Duodenal mucosa (tissue), 2 donors: ENCODE results near the gene HNRNPA1.
"Not testable (repeated sequence)": the region's sequence is repeated elsewhere in the genome, so short reads cannot be mapped to it uniquely, and the experiment has no call there.

Experiments
- H3K27ac ChIP-seq: one replicate; pipeline ENCODE4 v1.7.0; 2013; ENCODE audit warnings: low read depth, low read length
- H3K27me3 ChIP-seq, 2 donors: one replicate each; pipeline ENCODE4 v1.7.0; 2013; ENCODE audit warnings: low read length in 2 of 2, control low read depth in 1 of 2; ENCODE audit not compliant: insufficient read depth in 2 of 2, control insufficient read depth in 1 of 2
- H3K36me3 ChIP-seq, 2 donors: one replicate each; pipeline ENCODE4 v1.7.0; 2013; ENCODE audit warnings: low read length in 2 of 2, control low read depth in 1 of 2; ENCODE audit not compliant: insufficient read depth in 2 of 2, control insufficient read depth in 1 of 2
- H3K4me1 ChIP-seq, 2 donors: one replicate each; pipeline ENCODE4 v1.7.0; 2013; ENCODE audit warnings: low read length in 2 of 2, control low read depth in 1 of 2; ENCODE audit not compliant: insufficient read depth in 2 of 2, control insufficient read depth in 1 of 2
- H3K4me3 ChIP-seq, 2 donors: one replicate each; pipeline ENCODE4 v1.7.0; 2013; ENCODE audit warnings: low read length in 2 of 2, low read depth in 1 of 2
- H3K9ac ChIP-seq, 2 donors: one replicate each; pipeline ENCODE4 v1.7.0; 2013; ENCODE audit warnings: low read length in 2 of 2, low read depth in 1 of 2
- H3K9me3 ChIP-seq, 2 donors: one replicate each; pipeline ENCODE4 v1.7.0; 2013; ENCODE audit warnings: low read length in 2 of 2, control low read depth in 1 of 2; ENCODE audit not compliant: control insufficient read depth in 1 of 2

HNRNPA1 gene

GRCh38 chr12:54280468-54281260 is at the start of gene HNRNPA1:
Gene HNRNPA1 (plus strand): TSS chr12:54280726. CDS start chr12:54280808, 82 bp downstream.
- peak within 1 kb of the TSS; percentile 87 for H3K27ac ChIP-seq
- H3K4me1 ChIP-seq = peaks cover 43 to 65% of the 10 kb centered on the region in 2 donors
- H3K36me3 ChIP-seq = peaks cover 29 to 36% of the 10 kb centered on the region in 2 donors
- H3K4me3 ChIP-seq = peak within 1 kb of the TSS; percentile 88 to 100
- no peaks in the 10 kb centered on the region for H3K27me3 ChIP-seq
- H3K9ac ChIP-seq = peak within 1 kb of the TSS; percentile 98 to 99
- H3K9me3 ChIP-seq = no peaks in the 10 kb centered on the region

GRCh38 chr12:54231269-54231668 is 49.3 kb upstream of the HNRNPA1 start:
- H3K36me3 ChIP-seq, H3K27me3 ChIP-seq, H3K27ac ChIP-seq, H3K4me1 ChIP-seq, H3K9ac ChIP-seq, H3K9me3 ChIP-seq, H3K4me3 ChIP-seq: not testable (repeated sequence)

GRCh38 chr12:54232790-54233189 is 47.7 kb upstream of the HNRNPA1 start:
- H3K27ac ChIP-seq = no peak overlapping the region
- H3K4me1 ChIP-seq = no peaks in the 10 kb centered on the region
- H3K36me3 ChIP-seq = no peaks in the 10 kb centered on the region
- no peak overlapping the region for H3K4me3 ChIP-seq
- no peaks in the 10 kb centered on the region for H3K27me3 ChIP-seq
- no peaks in the 10 kb centered on the region for H3K9me3 ChIP-seq
- no peak overlapping the region for H3K9ac ChIP-seq

GRCh38 chr12:54238531-54238930 is 42.0 kb upstream of the HNRNPA1 start:
- no peak overlapping the region for H3K9ac ChIP-seq
- no peaks in the 10 kb centered on the region for H3K27me3 ChIP-seq
- no peaks in the 10 kb centered on the region for H3K4me1 ChIP-seq
- no peak overlapping the region for H3K4me3 ChIP-seq
- H3K9me3 ChIP-seq = no peaks in the 10 kb centered on the region
- no peak overlapping the region for H3K27ac ChIP-seq
- peaks cover 13 to 31% of the 10 kb centered on the region in 2 donors for H3K36me3 ChIP-seq

GRCh38 chr12:54239620-54240019 is 40.9 kb upstream of the HNRNPA1 start:
- Histone ChIP-seq H3K9ac (no peak overlapping the region), H3K27ac (no peak overlapping the region), H3K27me3 (no peaks in the 10 kb centered on the region), H3K4me1 (no peaks in the 10 kb centered on the region), H3K4me3 (no peak overlapping the region), H3K9me3 (no peaks in the 10 kb centered on the region), H3K36me3 (peaks cover 13 to 33% of the 10 kb centered on the region in 2 donors)

GRCh38 chr12:54240129-54240528 is 40.4 kb upstream of the HNRNPA1 start:
- Histone ChIP-seq H3K9ac (no peak overlapping the region), H3K27ac (no peak overlapping the region), H3K27me3 (no peaks in the 10 kb centered on the region), H3K36me3 (peaks cover 13 to 36% of the 10 kb centered on the region in 2 donors), H3K4me1 (no peaks in the 10 kb centered on the region), H3K9me3 (no peaks in the 10 kb centered on the region), H3K4me3 (no peak overlapping the region)

GRCh38 chr12:54240971-54241588 is 39.4 kb upstream of the HNRNPA1 start:
- H3K4me3 ChIP-seq = no peak overlapping the region
- H3K27ac ChIP-seq = no peak overlapping the region
- H3K4me1 ChIP-seq = no peaks in the 10 kb centered on the region
- no peak overlapping the region for H3K9ac ChIP-seq
- no peaks in the 10 kb centered on the region for H3K9me3 ChIP-seq
- no peaks in the 10 kb centered on the region for H3K27me3 ChIP-seq
- peaks cover 13 to 36% of the 10 kb centered on the region in 2 donors for H3K36me3 ChIP-seq

- no peaks in the 10 kb centered on the region for H3K27me3 ChIP-seq
- H3K4me1 ChIP-seq = no peaks in the 10 kb centered on the region
- peaks cover 5 to 35% of the 10 kb centered on the region in 2 donors for H3K36me3 ChIP-seq
- H3K9me3 ChIP-seq = no peaks in the 10 kb centered on the region
- H3K27ac ChIP-seq = no peak overlapping the region
- H3K4me3 ChIP-seq = no peak overlapping the region
- H3K9ac ChIP-seq = no peak overlapping the region
Measured at GRCh38 chr12:54246011-54246641, 34.4 kb upstream of the HNRNPA1 start.

- H3K36me3 ChIP-seq = peaks cover 0 to 20% of the 10 kb centered on the region in 2 donors
- H3K9ac ChIP-seq = no peak overlapping the region
- no peaks in the 10 kb centered on the region for H3K9me3 ChIP-seq
- H3K27ac ChIP-seq = no peak overlapping the region
- no peak overlapping the region for H3K4me3 ChIP-seq
- H3K4me1 ChIP-seq = no peaks in the 10 kb centered on the region
- H3K27me3 ChIP-seq = no peaks in the 10 kb centered on the region
Measured at GRCh38 chr12:54249489-54249888, 31.0 kb upstream of the HNRNPA1 start.

GRCh38 chr12:54251667-54252284 is 28.8 kb upstream of the HNRNPA1 start:
- Histone ChIP-seq H3K4me3 (no peak overlapping the region), H3K9me3 (no peaks in the 10 kb centered on the region), H3K4me1 (no peaks in the 10 kb centered on the region), H3K36me3 (peaks cover 8 to 34% of the 10 kb centered on the region in 2 donors), H3K27ac (no peak overlapping the region), H3K9ac (no peak overlapping the region), H3K27me3 (no peaks in the 10 kb centered on the region)
